ENCODE measurements around the gene VAMP3. TPM values are rescaled to one million over a fixed set of nuclear protein-coding genes. Genes with fewer than 3 reads are reported as not detected.

VAMP3 gene
- total and polyA plus RNA-seq, 9 of the 15 experiments (the other 6 are each of a cell fraction or from before 2014, with no cell fraction given): 27.1 to 71.3 (median 47.5) TPM

GRCh38 chr1:7726623-7727022 is 44.5 kb upstream of the VAMP3 start:
- TF ChIP-seq EP400 (IDR thresholded peaks at IDR 0.05) (no peak), RNF2 (IDR thresholded peaks at IDR 0.05) (no peak), ZNF12 (CRISPR knock-in tag; IDR thresholded peaks at IDR 0.05) (no peak), ARID3B (CRISPR knock-in tag; IDR thresholded peaks at IDR 0.05; ENCODE audit: borderline replicate concordance) (no peak), FOXP4 (CRISPR knock-in tag; IDR thresholded peaks at IDR 0.05; ENCODE audit: borderline replicate concordance) (no peak), TRIM28 (IDR thresholded peaks at IDR 0.05) (no peak), ATF2 (CRISPR knock-in tag; IDR thresholded peaks at IDR 0.05) (no peak), NR3C1 (CRISPR knock-in tag; IDR thresholded peaks at IDR 0.05) (no peak), CBFA2T3 (IDR thresholded peaks at IDR 0.05) (no peak), MECOM (CRISPR knock-in tag; IDR thresholded peaks at IDR 0.05) (no peak)
- no peak overlapping the region for H3K4me2 ChIP-seq (ENCODE audit: insufficient read depth, low read length)
- H2AFZ ChIP-seq (ENCODE audit: low read depth, low read length): no peak overlapping the region
- ChIA-PET CTCF (ENCODE audit: low intra/inter-chr PET ratio) (no interaction called here), POLR2A (interaction anchor here (0.5 to 0.6 kb wide), 2 partner anchors 16 to 87 kb away, joined by 3 to 4 read pairs; no protein-coding TSS in a partner anchor)
- DNase-seq (ENCODE audit: extremely low read depth in 1 of 4, low spot score in 3 of 4): no peak
- H3K9me3 ChIP-seq (replicated peaks; ENCODE audit: control insufficient read depth, insufficient read depth, low read depth, low read length): no peaks in the 10 kb centered on the region
- H3K36me3 ChIP-seq (ENCODE audit: control insufficient read depth, insufficient read depth, low read length): no peaks in the 10 kb centered on the region
- intact Hi-C loops (cut with micrococcal nuclease) (loop anchor here (10.0 kb wide), 1 partner anchor 952 kb away; no protein-coding TSS in a partner anchor), in situ Hi-C loops (cut with MboI) (no loop called here)
- H3K79me2 ChIP-seq (ENCODE audit: control insufficient read depth, insufficient read depth, low read length): no peaks in the 10 kb centered on the region
- peaks cover 70 to 75% of the 10 kb centered on the region in 2 experiments for H3K27me3 ChIP-seq (ENCODE audit: control insufficient read depth in 2 of 2, insufficient read depth in 2 of 2, low read length in 2 of 2)
- H3K9me1 ChIP-seq (ENCODE audit: control insufficient read depth, insufficient read depth, low read length): no peaks in the 10 kb centered on the region
- H4K20me1 ChIP-seq (replicated peaks; ENCODE audit: control insufficient read depth, insufficient read depth, low read length): no peaks in the 10 kb centered on the region; the same call in 1 of the 2 replicates
- H3K9ac ChIP-seq (ENCODE audit: insufficient read depth in 1 of 2, low read depth in 2 of 2, low read length in 2 of 2): no peak overlapping the region
- no TSS peak for BruUV-seq (replicated peaks)
- no peak for ATAC-seq
- WGBS (ENCODE audit: insufficient coverage, low coverage, missing lambda C conversion rate): 6% methylated on average over 7 of the region's 7 CpGs
- H3K4me3 ChIP-seq: no peak overlapping the region
- H3K4me1 ChIP-seq (replicated peaks in 1 of 2; ENCODE audit: control insufficient read depth in 2 of 2, insufficient read depth in 2 of 2, low read length in 2 of 2): no peaks in the 10 kb centered on the region
- no peak overlapping the region for H3K27ac ChIP-seq (ENCODE audit: extremely low read depth, low read depth, low read length)
- no peak for FAIRE-seq
